Kidney epithelial cell (primary cell): Measurements from ENCODE around the gene EPHA8. TPM values are rescaled to one million over a fixed set of nuclear protein-coding genes. Genes with fewer than 3 reads are reported as not detected.

Experiments
- DNase-seq: peaks from one replicate; pipeline ENCODE4 v3.0.0-alpha.2; 2010; ENCODE audit warnings: low read depth
- H3K27me3 ChIP-seq: 2 replicates; pipeline ENCODE4 v1.6.0; 2011; ENCODE audit warnings: low read length; ENCODE audit not compliant: control insufficient read depth, insufficient read depth
- H3K36me3 ChIP-seq: 2 replicates; pipeline ENCODE4 v1.5.1; 2011; ENCODE audit warnings: low read length; ENCODE audit not compliant: control insufficient read depth, insufficient read depth
- H3K4me3 ChIP-seq: 2 replicates; pipeline ENCODE4 v1.5.1; 2011; ENCODE audit warnings: low read depth, mild to moderate bottlenecking, control low read depth, low read length
- CTCF ChIP-seq: IDR thresholded peaks from 2 replicates; pipeline ENCODE4 v1.5.1; 2011; ENCODE audit warnings: mild to moderate bottlenecking, moderate library complexity, low read length, control low read depth, inconsistent platforms; ENCODE audit not compliant: insufficient read depth, poor library complexity, severe bottlenecking
- total RNA-seq: library from RNA; depleted of rRNA; stranded (reverse); fragments of >200 nt; gene quantifications from 2 replicates; pipeline ENCODE4 v1.2.3, GENCODE V29; 2015

The EPHA8 gene
- total RNA-seq, 1 donor from 2014 or later, result not detected

GRCh38 chr1:22521692-22522091, 41.6 kb upstream of the EPHA8 start:
- H3K36me3 ChIP-seq, result no peaks in the 10 kb centered on the region
- no peaks in the 10 kb centered on the region for H3K27me3 ChIP-seq
- no peak overlapping the region for H3K4me3 ChIP-seq
- no peak for TF ChIP-seq CTCF
- no peak for DNase-seq

GRCh38 chr1:22522221-22522743, 41.0 kb upstream of the EPHA8 start:
- Histone ChIP-seq H3K27me3 (no peaks in the 10 kb centered on the region), H3K4me3 (no peak overlapping the region), H3K36me3 (no peaks in the 10 kb centered on the region)
- DNase-seq, result no peak
- no peak for TF ChIP-seq CTCF

- H3K36me3 ChIP-seq, result no peaks in the 10 kb centered on the region
- H3K27me3 ChIP-seq, result no peaks in the 10 kb centered on the region
- no peak for DNase-seq
- H3K4me3 ChIP-seq, result no peak overlapping the region
- no peak for TF ChIP-seq CTCF
Measured at GRCh38 chr1:22524481-22524880, 38.8 kb upstream of the EPHA8 start.

DNA sequence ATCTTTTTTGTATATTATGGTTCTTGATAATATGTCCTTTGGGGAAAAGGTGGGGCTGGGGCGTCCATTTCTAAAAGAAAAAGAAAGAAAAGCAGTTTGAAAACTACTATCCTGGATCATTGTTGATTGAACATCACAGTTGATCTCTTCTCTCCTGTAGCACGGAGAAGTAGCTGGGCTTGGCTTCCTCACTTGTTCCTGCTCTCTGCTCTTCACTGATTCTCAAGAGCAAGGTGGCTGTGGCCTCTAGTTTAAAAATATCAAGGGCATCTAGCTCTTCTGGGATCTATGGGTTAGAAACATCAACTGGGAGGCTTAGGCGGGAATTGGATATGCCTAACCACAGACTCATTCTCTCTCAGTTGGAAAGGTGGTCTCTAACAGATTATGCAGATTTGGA, 38.1 kb upstream of the EPHA8 start:
- Histone ChIP-seq H3K27me3 (no peaks in the 10 kb centered on the region), H3K4me3 (no peak overlapping the region), H3K36me3 (no peaks in the 10 kb centered on the region)
- no peak for DNase-seq
- TF ChIP-seq CTCF, result no peak

DNA sequence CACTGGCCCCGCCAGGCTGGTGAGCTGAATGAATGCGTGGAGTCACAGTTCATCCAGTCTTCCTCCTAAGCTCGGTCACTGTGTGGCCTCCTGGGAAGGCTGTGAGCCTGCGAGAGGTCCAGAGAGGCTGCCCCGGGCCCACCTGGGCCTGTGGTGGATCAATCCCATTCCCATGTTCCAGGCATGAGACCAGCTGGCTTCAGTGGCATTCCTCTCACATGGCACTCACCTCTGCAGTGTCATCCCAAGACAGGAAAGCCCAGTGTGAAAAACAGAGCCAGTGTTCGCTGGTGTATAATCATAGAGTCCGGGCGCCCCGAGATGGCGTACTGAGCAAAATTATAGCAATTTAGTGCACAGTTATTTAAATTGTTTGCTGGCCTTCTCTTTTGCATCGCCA, 37.6 kb upstream of the EPHA8 start:
- Histone ChIP-seq H3K36me3 (no peaks in the 10 kb centered on the region), H3K4me3 (no peak overlapping the region), H3K27me3 (no peaks in the 10 kb centered on the region)
- no peak for DNase-seq
- TF ChIP-seq CTCF, result no peak

- no peak for TF ChIP-seq CTCF
- Histone ChIP-seq H3K27me3 (no peaks in the 10 kb centered on the region), H3K4me3 (no peak overlapping the region), H3K36me3 (no peaks in the 10 kb centered on the region)
- no peak for DNase-seq
Measured at GRCh38 chr1:22526098-22526497, 37.2 kb upstream of the EPHA8 start.
